Measurements from ENCODE around the gene DTNB.

- TF ChIP-seq TAF1 (IDR thresholded peaks at IDR 0.05; ENCODE audit: low read depth, low read length) (no peak), POLR2A (IDR thresholded peaks at IDR 0.05; ENCODE audit: low read depth, low read length) (no peak), POLR2AphosphoS5 (IDR thresholded peaks at IDR 0.05; ENCODE audit: low read depth, low read length) (no peak)
Observed at GRCh38 chr2:25363733-25364132, 309.6 kb downstream of the DTNB start.

All from GM12891 (cell line).